Heart left ventricle (tissue), 13 donors: ENCODE measurements around the gene TBRG1.

Source experiments
- CTCF ChIP-seq, 12 donors: fragments of 200-600 bp; sonication (generic) in 4 of 12; IDR thresholded peaks; one replicate each; pipeline versions ENCODE4 v1.5.0 to v1.8.0; 2018 to 2022; ENCODE audit warnings: antibody characterized with exemption in 12 of 12, mild to moderate bottlenecking in 5 of 12
- POLR2A ChIP-seq, 2 donors: fragments of 450-650 bp; IDR thresholded peaks; one replicate each; pipeline ENCODE4 v1.6.1; 2017; ENCODE audit warnings: antibody characterized with exemption in 2 of 2, mild to moderate bottlenecking in 2 of 2, moderate library complexity in 2 of 2
- donor health status: ischemic (EF 13 %, LVEDD 7.1; RV severe dilation, severe dysfunction).
- donor health status: DM: no; HTN: yes; CAD: no.
- donor health status: DM: no; HTN: no; CAD: no.
- donor health status: ischemic (EF 25% LVEDD 6.9; RV normal size, moderate dysfunction).
- donor health status: ischemic (EF 25% LVEDD 5.7; RV mildly dilated, moderate dysfunction).
- donor health status: ischemic (EF 35%, LVEDD 5.7; RV mildly dilated, moderate dysfunction).
- donor health status: nonischemic (EF 11% LVEDD 7.7; RV severe dilation, severe dysfunction).
- donor health status: DM: yes; HTN: yes; CAD: no.
- donor health status: PGD.
- donor health status: ischemic (EF 29% LVEDD 5.4; RV normal size, mild dysfunction).
- donor health status: nonischemic (EF 23%, LVEDD 6.1; RV moderate dilation, normal function).

- TF ChIP-seq CTCF (IDR thresholded peaks at IDR 0.05) (peak in 2 of 12 donors; percentile 15 to 16), POLR2A (IDR thresholded peaks at IDR 0.05) (no peak)
Measured at GRCh38 chr11:124633355-124633754, 10.7 kb downstream of the TBRG1 start.
